ENCODE data around the gene POC1A. TPM values are rescaled to one million over a fixed set of nuclear protein-coding genes. Genes with fewer than 3 reads are reported as not detected.

The POC1A gene
- total and polyA plus RNA-seq, 9 of the 15 experiments (the other 6 are each of a cell fraction or from before 2014, with no cell fraction given): 7.2 to 17.5 (median 12.1) TPM

DNA sequence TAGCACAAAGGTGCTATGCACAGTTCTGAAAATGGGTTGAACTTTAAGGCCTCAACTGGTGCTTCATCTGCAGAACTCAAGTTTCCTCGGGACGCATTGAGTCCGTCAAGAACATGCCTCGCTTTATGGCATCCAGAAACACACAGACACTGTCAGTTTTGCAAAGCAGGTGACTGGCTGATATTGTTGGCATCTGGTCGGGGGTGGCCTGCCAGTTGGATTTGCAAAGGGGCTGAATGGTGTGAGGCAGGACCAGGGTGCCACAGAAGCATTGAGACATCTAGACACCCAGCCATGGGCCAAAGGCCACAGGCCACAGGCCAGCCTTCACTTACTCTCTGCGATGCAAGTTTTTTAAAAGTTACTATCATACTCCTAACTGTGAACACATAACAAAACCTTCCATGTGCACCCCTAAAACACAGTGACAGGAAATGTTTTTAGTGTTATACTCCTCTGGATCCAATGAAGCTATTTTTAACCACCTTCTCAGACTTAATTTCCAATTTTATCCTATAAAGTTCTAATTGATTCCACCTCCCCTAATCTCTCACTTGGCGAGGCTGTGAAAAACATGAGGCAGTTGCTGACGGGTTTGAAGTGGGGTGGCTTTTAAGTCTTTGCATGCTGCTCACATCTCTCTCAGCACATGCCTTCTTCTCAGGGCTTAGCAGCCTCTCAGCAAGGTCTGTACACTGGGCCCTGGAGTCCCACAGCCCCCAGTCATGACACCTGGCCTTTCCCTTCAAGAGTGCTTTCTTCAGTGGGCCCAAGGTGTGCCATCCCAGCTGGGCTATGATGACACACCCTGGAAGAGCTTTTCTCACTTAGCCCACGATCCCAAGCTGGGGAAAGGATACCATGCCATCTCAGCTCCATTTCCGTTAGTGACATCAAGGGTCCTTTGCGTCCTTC lies 59.4 kb downstream of the POC1A start:
- WGBS (ENCODE audit: insufficient coverage, low coverage, missing lambda C conversion rate): 84% methylated on average over 11 of the region's 11 CpGs
- TF ChIP-seq ZNF551 (CRISPR knock-in tag; IDR thresholded peaks at IDR 0.05) (no peak), SMARCA5 (IDR thresholded peaks at IDR 0.05) (no peak), HNRNPK (IDR thresholded peaks at IDR 0.05; ENCODE audit: low read depth, low read length, poor library complexity, severe bottlenecking) (no peak), ZNF583 (CRISPR knock-in tag; IDR thresholded peaks at IDR 0.05) (no peak)
- H3K27ac ChIP-seq (ENCODE audit: extremely low read depth, low read depth, low read length): no peak overlapping the region
- H2AFZ ChIP-seq (ENCODE audit: low read depth, low read length): no peak overlapping the region
- in situ Hi-C loops (cut with MboI): no loop called here
- no TSS peak for BruUV-seq (replicated peaks)
- peaks cover 34% of the 10 kb centered on the region; the same call in 1 of the 3 replicates for H3K36me3 ChIP-seq (ENCODE audit: control insufficient read depth, insufficient read depth, low read length)
- H3K9me3 ChIP-seq (replicated peaks; ENCODE audit: control insufficient read depth, insufficient read depth, low read depth, low read length): no peaks in the 10 kb centered on the region
- H3K9me1 ChIP-seq (ENCODE audit: control insufficient read depth, insufficient read depth, low read length): no peaks in the 10 kb centered on the region
- intact Hi-C loops (cut with micrococcal nuclease): no loop called here
- CTCF ChIA-PET (ENCODE audit: low intra/inter-chr PET ratio): no interaction called here
- no peak overlapping the region for H3K4me3 ChIP-seq
- no peak for FAIRE-seq
- POLR2A ChIA-PET: interaction anchor here (0.6 kb wide), 1 partner anchor 10 kb away, joined by 4 read pairs; no protein-coding TSS in a partner anchor
- H3K27me3 ChIP-seq (ENCODE audit: control insufficient read depth in 2 of 2, insufficient read depth in 2 of 2, low read length in 2 of 2): no peaks in the 10 kb centered on the region
- H3K4me1 ChIP-seq (replicated peaks in 1 of 2; ENCODE audit: control insufficient read depth in 2 of 2, insufficient read depth in 2 of 2, low read length in 2 of 2): peaks cover 0 to 11% of the 10 kb centered on the region in 2 experiments; a peak in 4 of 5 replicates
- ATAC-seq: no peak
- H4K20me1 ChIP-seq (replicated peaks; ENCODE audit: control insufficient read depth, insufficient read depth, low read length): no peaks in the 10 kb centered on the region
- DNase-seq (ENCODE audit: extremely low read depth in 1 of 4, low spot score in 3 of 4): no peak
- no peak overlapping the region for H3K4me2 ChIP-seq (ENCODE audit: insufficient read depth, low read length)
- no peak overlapping the region for H3K9ac ChIP-seq (ENCODE audit: insufficient read depth in 1 of 2, low read depth in 2 of 2, low read length in 2 of 2)
- H3K79me2 ChIP-seq (ENCODE audit: control insufficient read depth, insufficient read depth, low read length): no peaks in the 10 kb centered on the region

Data from K562 (cell line).